Calu3 (cell line): ENCODE results near the gene PATE3. TPM values are rescaled to one million over a fixed set of nuclear protein-coding genes. Genes with fewer than 3 reads are reported as not detected.

ENCODE experiments used
- BruUV-seq: library from RNA; stranded (reverse); fragments of 400-500 nt; replicated peaks from 2 replicates; lab custom pipeline; 2021; lab: Mats Ljungman, UMichigan
- CTCF ChIA-PET: fragments of 300-600 bp; sonication (Branson Sonifier 250); formaldehyde crosslinking; loops from one replicate; lab custom pipeline; 2022; ENCODE audit warnings: antibody characterized with exemption; lab: Charles Lee
- DNase-seq: peaks from one replicate; pipeline ENCODE4 v3.0.0; 2022
- H3K27ac Mint-ChIP-seq: one replicate; pipeline ENCODE4 v1.8.0; 2022; ENCODE audit warnings: mixed read lengths; ENCODE audit not compliant: unreplicated experiment
- H3K27me3 Mint-ChIP-seq: one replicate; pipeline ENCODE4 v1.8.0; 2022; ENCODE audit warnings: mixed read lengths; ENCODE audit not compliant: unreplicated experiment
- H3K36me3 Mint-ChIP-seq: one replicate; pipeline ENCODE4 v1.8.0; 2022; ENCODE audit warnings: mild to moderate bottlenecking, moderate library complexity, mixed read lengths; ENCODE audit not compliant: insufficient read depth, unreplicated experiment
- H3K4me1 Mint-ChIP-seq: one replicate; pipeline ENCODE4 v1.8.0; 2022; ENCODE audit warnings: mild to moderate bottlenecking, low read depth, mixed read lengths; ENCODE audit not compliant: unreplicated experiment
- H3K4me3 Mint-ChIP-seq: one replicate; pipeline ENCODE4 v1.8.0; 2022; ENCODE audit warnings: mild to moderate bottlenecking, low read depth, moderate library complexity, mixed read lengths; ENCODE audit not compliant: unreplicated experiment
- H3K9me3 Mint-ChIP-seq: one replicate; pipeline ENCODE4 v1.8.0; 2022; ENCODE audit warnings: low read depth, mixed read lengths; ENCODE audit not compliant: unreplicated experiment
- intact Hi-C: fragments of 100-400 bp; cut with micrococcal nuclease; formaldehyde crosslinking; loops from one replicate; pipeline ENCODE4 v1.10.0; 2022; ENCODE audit not compliant: unreplicated experiment
- total RNA-seq: library from RNA; stranded (reverse); gene quantifications from 2 replicates; pipeline ENCODE4 v1.2.3, GENCODE V29; 2022
- TF ChIP-seq, protein P1 (sequence below): fragments of 200-600 bp; IDR thresholded peaks from one replicate; pipeline ENCODE4 v1.8.0; 2022; ENCODE audit warnings: antibody characterized with exemption; ENCODE audit not compliant: unreplicated experiment

PATE3 gene
- total RNA-seq, 1 experiment from 2014 or later: not detected

- no TSS peak for BruUV-seq
- intact Hi-C loops: no loop called here
- Mint-ChIP-seq H3K4me1 (no peaks in the 10 kb centered on the region), H3K27ac (no peak overlapping the region), H3K36me3 (no peaks in the 10 kb centered on the region), H3K4me3 (no peak overlapping the region), H3K27me3 (peaks cover 56% of the 10 kb centered on the region), H3K9me3 (no peaks in the 10 kb centered on the region)
- TF ChIP-seq, protein P1, sequence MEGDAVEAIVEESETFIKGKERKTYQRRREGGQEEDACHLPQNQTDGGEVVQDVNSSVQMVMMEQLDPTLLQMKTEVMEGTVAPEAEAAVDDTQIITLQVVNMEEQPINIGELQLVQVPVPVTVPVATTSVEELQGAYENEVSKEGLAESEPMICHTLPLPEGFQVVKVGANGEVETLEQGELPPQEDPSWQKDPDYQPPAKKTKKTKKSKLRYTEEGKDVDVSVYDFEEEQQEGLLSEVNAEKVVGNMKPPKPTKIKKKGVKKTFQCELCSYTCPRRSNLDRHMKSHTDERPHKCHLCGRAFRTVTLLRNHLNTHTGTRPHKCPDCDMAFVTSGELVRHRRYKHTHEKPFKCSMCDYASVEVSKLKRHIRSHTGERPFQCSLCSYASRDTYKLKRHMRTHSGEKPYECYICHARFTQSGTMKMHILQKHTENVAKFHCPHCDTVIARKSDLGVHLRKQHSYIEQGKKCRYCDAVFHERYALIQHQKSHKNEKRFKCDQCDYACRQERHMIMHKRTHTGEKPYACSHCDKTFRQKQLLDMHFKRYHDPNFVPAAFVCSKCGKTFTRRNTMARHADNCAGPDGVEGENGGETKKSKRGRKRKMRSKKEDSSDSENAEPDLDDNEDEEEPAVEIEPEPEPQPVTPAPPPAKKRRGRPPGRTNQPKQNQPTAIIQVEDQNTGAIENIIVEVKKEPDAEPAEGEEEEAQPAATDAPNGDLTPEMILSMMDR: no peak
- CTCF ChIA-PET: no interaction called here
- DNase-seq: no peak
These were observed 10.6 kb upstream of the PATE3 start for GRCh38 chr11:125777309-125777708.

DNA sequence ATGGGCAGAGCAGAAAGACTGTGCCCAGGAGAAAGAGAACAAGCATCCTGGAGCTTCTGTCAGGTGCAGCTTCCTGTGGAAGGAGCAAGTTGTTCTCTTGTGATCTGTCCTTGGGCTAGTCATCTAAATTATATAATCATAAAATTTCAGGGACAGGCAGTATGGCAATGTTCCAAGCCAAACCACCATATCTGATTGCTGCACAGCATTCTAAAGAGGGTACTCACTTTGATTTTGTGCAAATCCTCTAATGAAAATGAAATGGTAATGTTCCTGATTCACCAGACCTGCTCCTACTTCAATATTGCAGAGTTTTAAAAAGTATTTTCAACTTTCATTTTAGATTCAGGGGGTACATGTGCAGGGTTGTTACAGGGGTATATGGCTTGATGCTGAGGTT is 9.2 kb upstream of the PATE3 start, which contains the start of gene PATE2:
Gene PATE2, minus strand, starts transcription at position 101 of the 400 bp plus-strand sequence. Its CDS starts 55 bp downstream, at position 46.
- TF ChIP-seq, protein P1: no peak
- Mint-ChIP-seq H3K27me3 (peaks cover 42% of the 10 kb centered on the region), H3K4me1 (no peaks in the 10 kb centered on the region), H3K9me3 (no peaks in the 10 kb centered on the region), H3K27ac (no peak within 1 kb of the TSS), H3K36me3 (no peaks in the 10 kb centered on the region), H3K4me3 (no peak within 1 kb of the TSS)
- CTCF ChIA-PET: no interaction called here
- BruUV-seq: no TSS peak
- intact Hi-C loops: no loop called here
- no peak for DNase-seq

DNA sequence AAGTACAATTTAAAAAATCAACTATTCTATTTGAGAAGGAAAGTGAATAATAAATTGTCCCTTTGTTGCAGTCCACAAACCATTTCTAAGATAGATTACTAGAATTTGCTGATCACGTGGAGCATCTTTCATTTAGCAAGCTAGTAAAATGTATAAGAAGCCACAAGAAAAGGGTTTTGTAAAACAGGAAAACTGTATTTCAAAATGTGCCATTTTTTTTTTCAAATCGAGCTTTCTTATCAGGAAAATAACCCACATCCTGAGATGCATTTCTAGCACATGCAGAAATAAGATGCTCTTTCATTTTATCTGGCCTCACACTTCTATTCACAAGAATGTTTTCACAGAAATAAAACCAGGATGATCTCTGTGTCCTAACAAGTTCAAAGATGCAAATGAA is 3.2 kb upstream of the PATE3 start:
- no peaks in the 10 kb centered on the region for H3K4me1 Mint-ChIP-seq
- H3K9me3 Mint-ChIP-seq: no peaks in the 10 kb centered on the region
- peaks cover 19% of the 10 kb centered on the region for H3K27me3 Mint-ChIP-seq
- no TSS peak for BruUV-seq
- CTCF ChIA-PET: no interaction called here
- no peak overlapping the region for H3K27ac Mint-ChIP-seq
- DNase-seq: no peak
- H3K36me3 Mint-ChIP-seq: no peaks in the 10 kb centered on the region
- no peak overlapping the region for H3K4me3 Mint-ChIP-seq
- TF ChIP-seq, protein P1: no peak
- intact Hi-C loops: no loop called here

- intact Hi-C loops: no loop called here
- H3K27me3 Mint-ChIP-seq: peaks cover 15% of the 10 kb centered on the region
- H3K4me1 Mint-ChIP-seq: no peaks in the 10 kb centered on the region
- CTCF ChIA-PET: no interaction called here
- no peaks in the 10 kb centered on the region for H3K9me3 Mint-ChIP-seq
- no peaks in the 10 kb centered on the region for H3K36me3 Mint-ChIP-seq
- no peak overlapping the region for H3K27ac Mint-ChIP-seq
- no peak overlapping the region for H3K4me3 Mint-ChIP-seq
- BruUV-seq: no TSS peak
- TF ChIP-seq, protein P1: no peak
- no peak for DNase-seq
These were observed 2.9 kb downstream of the PATE3 start for GRCh38 chr11:125790825-125791224.
